Stimulated activated CD4-positive, alpha-beta T cell treated with anti-CD3 and anti-CD28 coated beads, Interleukin-4, amount 100 ng/mL, for 48 hours (primary cell): Measurements from ENCODE around the gene TIGAR.

Source experiments
- DNase-seq, 2 donors: peaks; one replicate each; pipeline ENCODE4 v3.0.0-alpha.2; 2020; ENCODE audit warnings: low read depth in 2 of 2

Gene TIGAR

DNA sequence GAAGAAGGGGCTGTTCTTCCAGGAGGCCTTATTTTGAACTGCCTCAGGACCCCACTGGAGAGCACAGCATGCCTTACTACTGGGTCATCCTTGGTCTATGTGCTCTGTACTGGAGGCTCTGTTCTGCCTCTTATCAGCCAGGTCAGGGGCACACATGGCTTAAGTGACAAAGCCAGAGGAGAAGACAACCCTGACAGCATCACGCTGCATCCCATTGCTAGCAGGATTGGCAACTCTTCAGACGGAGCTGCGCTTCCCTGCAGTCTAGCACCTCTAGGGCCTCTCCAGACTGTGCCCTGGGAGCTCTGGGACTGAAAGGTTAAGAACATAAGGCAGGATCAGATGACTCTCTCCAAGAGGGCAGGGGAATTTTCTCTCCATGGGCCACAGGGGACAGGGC is 17.3 kb upstream of the TIGAR start:
- DNase-seq = no peak

GRCh38 chr12:4307593-4308333 is 13.2 kb upstream of the TIGAR start:
- no peak for DNase-seq

- DNase-seq = no peak
These were observed 12.6 kb upstream of the TIGAR start for GRCh38 chr12:4308334-4308950.

GRCh38 chr12:4311776-4312175 is 9.2 kb upstream of the TIGAR start:
- DNase-seq = no peak

- DNase-seq = no peak
These were observed 8.8 kb upstream of the TIGAR start for GRCh38 chr12:4312251-4312650.

- peak in 1 of 2 donors; percentile 11 for DNase-seq
These were observed 538 bp upstream of the TIGAR start for GRCh38 chr12:4320497-4320852.

DNA sequence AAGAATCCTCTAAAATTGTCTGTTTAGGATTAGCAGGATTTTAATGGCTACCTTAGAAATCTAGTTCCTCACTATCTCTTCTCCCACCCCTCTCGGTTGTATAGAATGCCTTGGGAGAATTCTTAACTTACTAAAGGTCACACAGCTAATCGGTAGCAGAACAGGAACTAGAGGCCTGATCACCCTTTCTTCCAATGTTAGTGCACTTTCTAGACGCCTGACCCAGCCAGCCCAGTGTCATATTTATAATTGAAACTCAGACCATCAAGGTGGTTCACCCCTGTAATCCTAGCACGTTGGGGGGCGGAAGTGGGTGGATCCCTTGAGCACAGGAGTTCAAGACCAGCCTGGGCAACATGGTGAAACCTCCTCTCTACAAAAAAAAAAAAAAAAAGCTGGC is 1.7 kb downstream of the TIGAR start:
- no peak for DNase-seq

GRCh38 chr12:4323396-4323795 is 2.4 kb downstream of the TIGAR start:
- DNase-seq = no peak

- DNase-seq = no peak
These were observed 3.4 kb downstream of the TIGAR start for GRCh38 chr12:4324366-4324765.

- no peak for DNase-seq
These were observed 5.0 kb downstream of the TIGAR start for GRCh38 chr12:4325966-4326365.

DNA sequence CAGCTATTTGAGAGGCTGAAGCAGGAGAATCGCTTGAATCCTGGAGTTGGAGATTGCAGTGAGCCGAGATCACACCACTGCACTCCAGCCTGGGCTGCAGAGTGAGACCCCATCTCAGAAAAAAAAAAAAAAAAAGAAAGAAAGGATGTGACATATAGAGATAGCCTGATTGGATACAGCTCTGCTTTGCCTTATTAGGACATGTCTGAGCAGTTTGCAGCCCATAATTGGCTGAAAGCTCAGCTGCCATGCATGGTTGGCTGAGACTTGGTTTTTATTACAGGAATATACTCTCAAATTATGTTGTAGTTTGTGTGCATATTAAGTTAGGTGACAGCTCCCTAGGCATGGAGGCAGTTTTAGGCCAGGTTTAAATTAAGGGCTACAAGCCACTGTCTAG is 6.3 kb downstream of the TIGAR start:
- DNase-seq = no peak

DNA sequence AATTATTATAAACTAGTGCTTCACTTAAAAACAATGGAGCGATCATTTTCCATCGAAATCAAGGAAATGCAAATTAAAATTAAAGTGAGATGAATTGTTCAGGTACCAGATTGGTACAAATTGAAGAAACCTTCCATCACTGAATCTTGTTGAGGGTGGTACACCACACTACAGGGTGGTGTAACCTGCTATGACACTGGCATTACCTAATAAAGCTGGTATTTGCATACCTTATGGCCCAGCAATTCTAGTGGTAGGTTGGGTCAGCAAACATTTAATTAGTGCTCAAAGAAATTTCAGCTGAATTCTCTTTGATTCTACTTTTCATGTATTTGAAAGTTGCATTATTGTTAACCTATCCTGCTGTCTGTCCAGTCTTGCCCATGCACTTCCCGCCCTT is 9.2 kb downstream of the TIGAR start:
- no peak for DNase-seq

DNA sequence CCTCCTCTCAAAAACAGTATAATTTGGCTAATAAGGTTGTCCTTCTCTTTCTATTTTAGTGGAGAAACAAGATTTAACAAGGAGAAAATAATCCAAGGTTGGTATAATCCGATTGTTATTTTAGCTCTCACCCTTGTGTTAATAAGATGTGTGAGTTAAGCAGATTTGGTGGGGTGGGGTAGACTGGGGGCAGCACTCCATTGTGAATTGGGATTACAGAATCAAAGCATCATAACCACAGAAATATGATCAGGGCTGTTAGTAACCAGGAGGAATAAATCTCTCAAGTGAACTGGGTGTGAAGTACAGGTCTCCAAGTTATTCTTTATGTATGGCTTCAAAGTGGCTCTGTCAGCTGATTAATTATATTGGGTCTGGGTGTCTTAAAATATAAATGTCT is 10.2 kb downstream of the TIGAR start:
- DNase-seq = no peak

DNA sequence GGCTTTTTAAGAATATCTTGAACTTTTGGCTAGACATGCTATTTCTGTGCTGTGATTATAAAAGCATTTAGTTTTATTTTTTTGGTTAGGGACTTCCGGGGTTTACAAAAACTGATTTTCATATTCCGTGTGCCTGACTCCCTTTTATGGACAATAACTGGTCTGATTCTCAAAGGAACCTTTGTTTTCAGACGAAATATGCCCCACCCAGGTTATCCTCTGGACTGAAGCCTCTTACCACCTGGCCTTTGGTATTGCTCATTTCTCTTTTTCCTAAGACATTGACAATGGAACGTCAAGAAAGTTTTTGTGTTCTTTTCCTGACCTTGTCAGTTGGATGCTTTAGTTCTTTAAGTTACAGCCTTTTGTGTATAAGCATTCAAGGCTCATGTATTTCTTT is 10.8 kb downstream of the TIGAR start:
- DNase-seq = no peak

DNA sequence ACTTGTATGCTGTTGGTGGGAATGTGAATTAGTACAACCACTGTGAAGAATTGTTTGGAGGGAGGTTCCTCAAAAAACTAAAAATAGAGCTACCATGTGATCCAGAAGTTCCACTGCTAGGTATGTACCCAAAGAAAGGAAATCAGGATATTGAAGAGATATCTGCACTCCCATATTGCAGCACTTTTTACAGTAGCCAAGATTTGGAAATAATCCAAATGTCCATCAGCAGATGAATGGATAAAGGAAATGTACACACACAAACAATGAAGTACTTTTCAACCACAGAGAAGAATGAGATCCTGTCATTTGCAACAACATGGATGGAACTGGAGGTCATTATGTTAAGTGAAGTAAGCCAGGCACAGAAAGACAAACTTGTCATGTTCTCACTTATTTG is 25.9 kb downstream of the TIGAR start:
- no peak for DNase-seq

GRCh38 chr12:4353785-4354208 is 32.8 kb downstream of the TIGAR start:
- peak in 1 of 2 donors; percentile 7 for DNase-seq

- DNase-seq = no peak
These were observed 34.4 kb downstream of the TIGAR start for GRCh38 chr12:4355156-4356040.

- peak; percentile 53 to 71 for DNase-seq
These were observed 35.0 kb downstream of the TIGAR start for GRCh38 chr12:4356041-4356327.

DNA sequence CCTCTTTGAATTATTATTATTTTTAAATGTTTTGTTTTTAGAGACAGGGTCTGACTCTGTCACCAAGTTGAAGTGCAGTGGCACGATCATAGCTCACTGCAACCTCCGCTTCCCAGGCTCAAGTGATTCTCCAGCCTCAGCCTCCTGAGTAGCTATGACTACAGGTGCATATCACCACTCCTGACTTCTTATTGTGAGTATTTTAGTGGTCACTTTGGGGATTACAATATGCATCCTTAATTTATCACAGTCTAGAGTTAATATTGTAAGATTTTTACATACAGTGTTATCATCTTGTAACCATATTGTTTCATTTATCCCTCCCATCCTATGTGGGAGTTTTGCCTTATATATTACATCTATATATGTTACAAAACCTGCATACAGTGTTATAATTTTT is 45.1 kb downstream of the TIGAR start:
- no peak for DNase-seq

DNA sequence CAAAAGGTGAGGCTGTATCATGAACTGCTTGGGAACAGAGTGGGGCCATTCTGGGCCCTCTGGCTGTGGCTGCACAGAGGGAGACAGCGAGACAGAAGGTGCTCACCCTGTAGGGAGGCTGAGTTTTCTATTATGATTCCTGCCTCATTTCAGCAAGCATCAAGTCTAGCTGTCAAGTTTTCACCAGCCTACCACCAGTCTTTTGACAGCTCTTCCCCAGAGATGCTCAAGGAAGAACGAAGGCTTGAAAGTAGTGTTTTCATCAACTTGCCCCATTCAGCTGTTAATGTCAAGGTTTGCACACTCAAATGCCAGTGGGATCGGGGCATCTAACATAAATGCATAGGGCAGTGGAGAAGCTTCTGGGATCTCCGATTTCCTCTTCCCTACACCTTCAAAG is 48.5 kb downstream of the TIGAR start:
- no peak for DNase-seq

- no peak for DNase-seq
These were observed 49.3 kb downstream of the TIGAR start for GRCh38 chr12:4370265-4370664.

GRCh38 chr12:4372653-4373052 is 51.6 kb downstream of the TIGAR start:
- DNase-seq = no peak

GRCh38 chr12:4375449-4375848 is 54.4 kb downstream of the TIGAR start:
- DNase-seq = no peak
